Epithelial cell of proximal tubule (primary cell): ENCODE data around the gene DAZAP1. TPM values are rescaled to one million over a fixed set of nuclear protein-coding genes. Genes with fewer than 3 reads are reported as not detected.

Source experiments
- DNase-seq: peaks from one replicate; pipeline ENCODE4 v3.0.0-alpha.2; 2011; ENCODE audit warnings: low read depth
- H3K4me3 ChIP-seq: 2 replicates; pipeline ENCODE4 v1.5.1; 2011; ENCODE audit warnings: low read depth, mild to moderate bottlenecking, low read length
- total RNA-seq: library from RNA; depleted of rRNA; stranded (reverse); fragments of >200 nt; gene quantifications from 2 replicates; pipeline ENCODE4 v1.2.3, GENCODE V29; 2015
- TF ChIP-seq, protein P1 (sequence below): conservative IDR thresholded peaks from 2 replicates; pipeline ENCODE4 v1.5.1; 2012; ENCODE audit warnings: low read depth, mild to moderate bottlenecking, low read length

Gene DAZAP1
- total RNA-seq, 1 donor from 2014 or later = 53.8 TPM

DNA sequence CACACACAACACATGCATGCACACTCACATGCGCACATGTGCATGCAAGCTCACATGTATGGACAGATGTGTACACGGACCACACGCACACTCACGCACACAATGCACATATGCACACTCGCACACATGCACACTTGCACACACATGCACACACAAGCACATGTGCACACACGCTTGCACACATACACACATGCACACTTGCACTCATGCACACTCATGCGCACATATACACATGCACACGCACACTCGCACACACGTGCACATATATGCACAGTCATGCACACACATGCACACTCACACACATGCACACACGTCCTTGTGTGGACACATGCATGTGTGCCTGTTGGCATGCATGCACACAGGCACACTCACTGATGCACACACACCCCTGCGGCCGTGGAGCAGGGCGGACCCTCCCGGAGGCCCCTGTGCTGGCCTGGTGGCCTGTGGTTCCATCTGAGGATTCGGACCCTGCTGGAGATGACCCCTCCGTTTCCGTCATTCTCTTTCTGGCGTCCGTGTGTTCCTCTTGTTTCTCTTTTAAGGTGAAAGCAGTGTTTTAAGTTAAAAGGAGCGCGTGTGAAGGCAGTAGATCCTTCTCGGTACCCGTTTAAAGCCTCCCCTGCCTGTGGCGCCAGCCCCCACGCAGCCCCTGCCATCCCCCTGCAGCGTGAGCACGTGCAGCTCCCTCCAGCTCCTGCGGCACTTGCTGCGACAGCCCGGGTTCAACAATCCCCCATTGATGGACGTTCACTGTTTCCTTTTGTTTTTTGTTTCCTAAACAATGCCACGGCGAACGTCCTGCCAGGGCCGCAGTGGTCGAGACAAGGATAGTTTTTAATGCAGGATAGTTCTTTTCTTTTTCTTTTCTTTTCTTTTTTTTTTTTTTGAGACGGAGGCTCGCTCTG lies 18.1 kb upstream of the DAZAP1 start:
- TF ChIP-seq, protein P1, sequence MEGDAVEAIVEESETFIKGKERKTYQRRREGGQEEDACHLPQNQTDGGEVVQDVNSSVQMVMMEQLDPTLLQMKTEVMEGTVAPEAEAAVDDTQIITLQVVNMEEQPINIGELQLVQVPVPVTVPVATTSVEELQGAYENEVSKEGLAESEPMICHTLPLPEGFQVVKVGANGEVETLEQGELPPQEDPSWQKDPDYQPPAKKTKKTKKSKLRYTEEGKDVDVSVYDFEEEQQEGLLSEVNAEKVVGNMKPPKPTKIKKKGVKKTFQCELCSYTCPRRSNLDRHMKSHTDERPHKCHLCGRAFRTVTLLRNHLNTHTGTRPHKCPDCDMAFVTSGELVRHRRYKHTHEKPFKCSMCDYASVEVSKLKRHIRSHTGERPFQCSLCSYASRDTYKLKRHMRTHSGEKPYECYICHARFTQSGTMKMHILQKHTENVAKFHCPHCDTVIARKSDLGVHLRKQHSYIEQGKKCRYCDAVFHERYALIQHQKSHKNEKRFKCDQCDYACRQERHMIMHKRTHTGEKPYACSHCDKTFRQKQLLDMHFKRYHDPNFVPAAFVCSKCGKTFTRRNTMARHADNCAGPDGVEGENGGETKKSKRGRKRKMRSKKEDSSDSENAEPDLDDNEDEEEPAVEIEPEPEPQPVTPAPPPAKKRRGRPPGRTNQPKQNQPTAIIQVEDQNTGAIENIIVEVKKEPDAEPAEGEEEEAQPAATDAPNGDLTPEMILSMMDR = no peak
- no peak for DNase-seq

DNA sequence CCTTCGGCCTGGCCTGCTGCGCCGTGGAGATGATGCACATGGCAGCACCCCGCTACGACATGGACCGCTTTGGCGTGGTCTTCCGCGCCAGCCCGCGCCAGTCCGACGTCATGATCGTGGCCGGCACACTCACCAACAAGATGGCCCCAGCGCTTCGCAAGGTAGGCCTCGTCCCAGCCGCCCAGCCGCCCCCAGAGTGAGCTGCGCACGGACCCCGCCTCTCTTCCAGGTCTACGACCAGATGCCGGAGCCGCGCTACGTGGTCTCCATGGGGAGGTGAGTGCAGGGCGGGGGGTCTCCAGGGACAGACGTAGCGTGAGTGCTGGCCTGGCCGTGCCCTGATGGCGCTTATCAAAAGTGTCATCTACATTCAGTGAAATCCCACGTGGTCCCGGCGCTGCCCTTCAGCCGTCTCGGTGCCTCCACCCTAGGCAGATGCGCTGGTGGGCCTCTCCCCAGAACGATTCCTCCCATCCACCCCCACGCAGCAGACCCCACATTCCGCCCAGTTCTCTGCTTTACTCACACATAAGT lies 16.4 kb upstream of the DAZAP1 start:
- DNase-seq = no peak
- TF ChIP-seq, protein P1 = no peak
- H3K4me3 ChIP-seq = no peak overlapping the region

More for the DNA sequence above, 18.1 kb upstream of the DAZAP1 start:
- no peak overlapping the region for H3K4me3 ChIP-seq

DNA sequence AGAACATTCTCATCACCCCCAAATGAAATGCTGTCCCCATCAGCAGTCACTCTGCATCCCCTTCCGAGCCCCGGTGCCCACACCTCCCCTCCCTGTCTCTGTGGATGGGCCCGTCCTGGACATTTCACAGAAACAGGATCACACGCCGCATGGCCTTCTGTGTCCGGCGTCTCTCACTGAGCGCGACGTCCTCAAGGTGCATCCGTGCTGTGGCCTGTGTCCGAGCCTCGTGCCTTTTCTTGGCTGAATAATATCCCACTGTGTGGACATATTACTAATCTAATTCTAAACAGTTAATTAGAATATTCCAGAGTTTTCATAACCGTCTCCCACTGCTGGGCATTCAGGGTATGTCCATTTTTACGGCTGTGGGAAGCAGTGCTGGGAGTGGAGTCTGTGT lies 15.0 kb upstream of the DAZAP1 start:
- no peak for DNase-seq
- no peak overlapping the region for H3K4me3 ChIP-seq
- TF ChIP-seq, protein P1 = no peak

DNA sequence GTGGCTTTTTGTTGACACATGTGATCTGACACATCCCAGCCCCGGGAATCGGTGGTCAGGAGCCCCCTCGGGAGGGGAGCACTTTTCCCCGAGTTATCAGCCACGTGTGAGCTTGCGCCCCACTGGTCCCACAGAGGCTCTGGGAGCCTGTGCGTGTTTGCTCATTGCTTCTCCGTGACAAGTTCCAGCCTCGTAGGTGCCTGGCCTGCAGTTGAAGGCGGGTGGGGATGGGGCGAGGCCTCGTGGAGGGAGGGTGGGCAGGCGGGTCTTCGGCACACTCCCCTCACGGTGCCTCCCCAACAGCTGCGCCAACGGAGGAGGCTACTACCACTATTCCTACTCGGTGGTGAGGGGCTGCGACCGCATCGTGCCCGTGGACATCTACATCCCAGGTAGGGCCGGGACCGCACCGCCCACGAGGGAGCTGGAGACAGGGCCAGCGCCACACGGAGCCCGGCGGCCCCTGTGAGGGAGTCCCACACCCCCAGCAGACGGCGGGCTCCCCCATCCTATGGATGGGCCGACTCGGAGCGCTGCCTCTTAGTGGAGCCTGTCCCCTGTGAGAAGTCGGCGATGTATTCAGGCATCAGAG lies 14.4 kb upstream of the DAZAP1 start:
- H3K4me3 ChIP-seq = no peak overlapping the region
- TF ChIP-seq, protein P1 = no peak
- no peak for DNase-seq

DNA sequence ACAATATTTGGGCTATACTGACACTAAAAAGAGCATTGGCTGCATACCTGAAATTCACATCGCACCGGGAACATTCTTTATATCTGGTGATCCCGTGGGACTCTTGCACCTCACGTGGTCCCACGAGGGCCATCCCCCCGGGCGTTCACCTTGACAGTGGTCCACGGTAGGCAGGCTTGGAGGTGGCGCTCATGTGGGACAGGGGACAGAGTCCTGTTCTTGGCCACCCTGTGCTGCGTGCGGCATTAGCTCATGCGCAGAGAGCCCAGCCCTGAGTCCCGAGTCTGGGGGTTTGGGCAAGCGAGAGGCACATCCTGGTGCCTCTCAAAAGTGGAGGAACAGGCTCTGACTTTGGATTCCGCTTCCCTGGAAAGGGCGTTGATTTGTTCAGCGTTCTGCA lies 13.5 kb upstream of the DAZAP1 start:
- H3K4me3 ChIP-seq = no peak overlapping the region
- TF ChIP-seq, protein P1 = no peak
- no peak for DNase-seq

DNA sequence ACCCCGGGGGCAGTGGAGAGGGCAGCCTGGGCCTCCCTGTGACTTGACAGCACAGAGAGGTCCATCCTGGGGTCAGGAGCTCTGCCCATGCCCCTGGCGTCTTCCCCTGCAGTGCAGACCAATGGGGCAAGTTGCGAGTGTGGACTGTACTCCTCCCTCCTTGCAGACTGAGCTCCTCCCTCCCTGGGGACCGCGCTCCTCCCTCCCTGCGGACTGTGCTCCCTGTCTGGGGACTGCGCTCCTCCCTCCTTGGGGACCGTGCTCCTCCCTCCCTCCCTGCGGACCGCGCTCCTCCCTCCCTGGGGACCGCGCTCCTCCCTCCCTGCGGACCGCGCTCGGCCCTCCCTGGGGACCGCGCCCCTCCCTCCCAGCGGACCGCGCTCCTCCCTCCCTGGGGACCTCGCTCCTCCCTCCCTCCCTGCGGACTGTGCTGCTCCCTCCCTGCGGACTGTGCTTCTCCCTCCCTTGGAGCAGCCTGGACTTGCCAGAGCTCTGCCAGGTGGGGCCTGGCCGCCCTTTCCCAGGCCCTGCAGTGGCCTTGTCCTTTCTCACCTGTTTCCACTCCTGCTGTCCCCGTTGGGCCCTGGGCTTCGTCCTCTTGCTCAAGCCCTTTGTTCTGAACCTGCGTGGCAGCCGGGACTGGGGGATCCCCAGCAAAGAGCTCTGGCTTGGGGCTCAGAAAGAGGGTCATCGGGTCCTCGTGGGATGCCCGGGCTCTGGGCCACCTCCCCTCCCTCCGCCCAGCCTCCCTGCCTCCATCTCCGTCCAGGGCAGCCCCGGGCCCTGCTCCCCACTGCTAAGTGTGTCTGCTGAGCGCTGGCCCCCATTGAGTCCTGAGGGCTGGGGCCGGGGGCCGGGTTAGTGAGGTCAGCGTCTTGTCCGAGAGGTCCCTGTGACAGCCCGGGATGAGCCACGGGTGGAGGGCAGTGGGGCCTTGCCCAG lies 12.9 kb upstream of the DAZAP1 start:
- H3K4me3 ChIP-seq = no peak overlapping the region
- DNase-seq = no peak

More for the DNA sequence above, 12.9 kb upstream of the DAZAP1 start:
- TF ChIP-seq, protein P1 = no peak
